IPS DF 6.9 (cell line): ENCODE data around the gene CENPX.

Source experiments
- DNase-seq: peaks from one replicate; pipeline ENCODE4 v3.0.0-alpha.2; 2013; ENCODE audit warnings: low read depth, low spot score
- H3K27ac ChIP-seq: one replicate; pipeline ENCODE4 v1.5.1; 2013; ENCODE audit warnings: low read length, control low read depth
- H3K27me3 ChIP-seq: 2 replicates; pipeline ENCODE4 v1.6.1; 2013; ENCODE audit warnings: mild to moderate bottlenecking, low read length; ENCODE audit not compliant: control insufficient read depth, insufficient read depth
- H3K36me3 ChIP-seq: 2 replicates; pipeline ENCODE4 v1.6.1; 2013; ENCODE audit warnings: low read length; ENCODE audit not compliant: control insufficient read depth, insufficient read depth
- H3K4me1 ChIP-seq: 2 replicates; pipeline ENCODE4 v1.6.1; 2013; ENCODE audit warnings: low read length; ENCODE audit not compliant: control insufficient read depth, insufficient read depth
- H3K4me3 ChIP-seq: 2 replicates; pipeline ENCODE4 v1.5.1; 2013; ENCODE audit warnings: mild to moderate bottlenecking, low read length
- H3K9me3 ChIP-seq: 2 replicates; pipeline ENCODE4 v1.6.1; 2013; ENCODE audit warnings: low read length, inconsistent platforms; ENCODE audit not compliant: control insufficient read depth, insufficient read depth
- WGBS: extraction: QIAGEN DNeasy Blood & Tissue Kit; methylation state at CpG from one replicate; pipeline ENCODE4 v1.1.7; 2013; ENCODE audit warnings: mixed read lengths, missing lambda C conversion rate; ENCODE audit not compliant: insufficient read length, insufficient coverage; 5-methylcytosine and 5-hydroxymethylcytosine counted together

CENPX gene

DNA sequence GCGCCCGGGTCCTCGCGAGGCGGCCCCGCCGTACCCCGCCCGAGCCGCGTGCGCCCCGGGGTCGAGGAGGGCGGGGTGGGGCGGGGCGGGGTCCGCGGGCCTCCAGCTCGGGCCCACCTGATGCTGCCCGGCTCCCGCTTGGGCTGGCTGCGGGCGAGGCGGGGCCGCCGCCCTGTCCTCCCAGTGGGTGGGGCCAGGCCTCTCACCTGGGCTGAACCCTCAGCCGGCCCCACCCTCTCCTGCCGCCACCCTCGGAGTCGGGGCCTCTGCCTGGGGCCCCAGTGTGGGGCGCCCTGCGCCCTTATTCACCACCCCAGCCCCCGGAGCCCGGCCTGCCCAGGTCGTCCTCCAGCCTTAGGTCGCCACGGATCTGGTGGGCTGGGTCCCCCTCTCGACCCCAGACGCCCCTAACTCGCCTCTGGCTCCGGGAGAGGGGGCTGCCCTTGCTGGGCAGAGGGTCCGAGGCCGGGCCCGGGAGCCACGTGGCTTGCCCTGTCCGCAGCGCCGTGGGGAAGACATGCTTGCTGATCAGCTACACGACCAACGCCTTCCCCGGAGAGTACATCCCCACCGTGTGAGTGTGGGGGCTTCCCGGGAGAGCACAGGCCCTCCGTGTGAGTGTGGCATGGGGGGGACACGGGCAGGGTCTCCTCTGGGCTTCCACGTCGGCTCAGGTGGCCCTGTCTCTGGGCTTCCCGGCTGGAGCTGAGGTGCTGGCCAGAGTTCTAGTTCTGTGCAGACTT, 9.4 kb upstream of the CENPX start:
- peak overlapping the region; percentile 65 for H3K4me3 ChIP-seq
- H3K4me1 ChIP-seq, result peaks cover 5% of the 10 kb centered on the region; the same call in 1 of the 2 replicates
- no peak for DNase-seq
- H3K27ac ChIP-seq, result no peak overlapping the region
- no peaks in the 10 kb centered on the region for H3K27me3 ChIP-seq
- WGBS, result no CpG with 5 or more reads among the region's 59 CpGs
- peaks cover 2% of the 10 kb centered on the region; the same call in 1 of the 2 replicates for H3K36me3 ChIP-seq
- H3K9me3 ChIP-seq, result no peaks in the 10 kb centered on the region

DNA sequence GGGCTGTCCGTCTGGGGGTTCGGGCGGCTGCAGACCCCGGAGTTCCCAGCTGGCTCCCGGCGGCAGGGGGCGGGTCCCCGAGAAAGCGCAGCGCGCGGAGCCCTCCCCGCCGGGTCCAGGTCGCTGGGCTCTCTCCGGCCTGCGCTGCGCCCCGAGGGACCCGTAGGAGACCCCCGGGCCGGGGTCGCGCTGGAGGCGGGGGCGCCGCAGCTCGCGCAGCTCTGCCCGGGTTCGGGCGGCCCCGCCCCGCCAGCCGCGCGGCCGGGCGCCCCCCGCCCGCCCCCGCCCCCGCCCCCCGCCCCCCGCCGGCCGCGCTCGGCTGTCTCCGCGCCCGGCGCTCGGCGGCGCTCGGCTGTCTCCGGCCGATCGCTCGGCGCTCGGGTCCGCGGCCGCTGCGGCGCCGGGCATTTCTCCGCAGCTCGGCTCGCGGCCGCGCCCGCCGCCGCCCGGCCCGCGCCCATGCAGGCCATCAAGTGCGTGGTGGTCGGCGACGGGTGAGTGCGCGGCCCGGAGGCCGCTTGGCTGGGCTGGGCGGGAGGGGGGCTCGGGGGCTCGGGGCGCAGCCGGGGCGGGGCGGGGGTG, 8.7 kb upstream of the CENPX start, which contains the start of gene RAC3:
Gene RAC3 (plus strand): TSS at position 376 of the 582 bp plus-strand sequence. CDS start 84 bp downstream, at position 460.
- no peak for DNase-seq
- WGBS, result no CpG with 5 or more reads among the region's 96 CpGs
- Histone ChIP-seq H3K36me3 (peaks cover 2% of the 10 kb centered on the region; the same call in 1 of the 2 replicates), H3K27ac (no peak within 1 kb of the TSS), H3K27me3 (no peaks in the 10 kb centered on the region), H3K4me1 (peaks cover 5% of the 10 kb centered on the region; the same call in 1 of the 2 replicates), H3K4me3 (peak within 1 kb of the TSS; percentile 65), H3K9me3 (no peaks in the 10 kb centered on the region)

DNA sequence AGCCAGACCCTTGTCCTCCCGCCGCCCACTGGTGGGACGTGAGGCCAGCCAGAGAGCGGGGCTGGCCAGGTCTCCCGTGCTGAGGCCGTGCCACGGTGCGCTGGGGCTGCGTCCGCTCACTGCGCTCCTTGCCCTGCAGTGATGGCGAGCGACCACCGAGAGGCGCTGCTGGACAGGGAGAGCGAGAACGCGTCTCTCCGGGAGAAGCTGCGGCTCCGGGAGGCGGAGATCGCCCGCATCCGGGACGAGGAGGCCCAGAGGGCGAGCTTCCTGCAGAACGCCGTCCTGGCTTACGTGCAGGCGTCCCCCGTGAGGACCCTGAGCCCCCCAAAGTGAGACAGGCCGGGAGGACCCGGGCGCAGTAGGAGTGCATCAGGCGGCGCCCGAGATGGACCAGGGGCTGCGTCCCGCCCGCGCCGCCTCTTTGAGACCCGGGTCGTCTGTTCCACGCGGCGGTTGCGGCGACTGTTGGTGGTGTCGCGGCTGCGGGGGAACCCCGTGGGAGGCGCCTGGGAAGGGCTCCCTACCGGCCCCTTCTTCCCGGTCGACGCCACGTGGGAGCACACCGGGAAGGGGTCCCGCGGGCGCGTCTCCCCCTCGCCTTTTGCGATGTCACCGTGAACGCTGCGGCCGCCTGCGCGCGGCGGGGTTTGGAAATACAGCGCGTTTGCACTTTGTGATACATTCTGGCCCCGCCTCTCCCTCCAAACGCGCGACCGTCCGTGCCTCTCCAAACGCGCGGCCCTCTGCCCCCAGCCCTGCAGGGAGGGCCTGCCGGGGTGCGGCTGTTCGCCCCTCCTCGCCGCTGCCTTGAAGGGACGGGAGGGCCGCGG, 8.0 kb upstream of the CENPX start:
- peaks cover 2% of the 10 kb centered on the region; the same call in 1 of the 2 replicates for H3K36me3 ChIP-seq
- H3K4me1 ChIP-seq, result peaks cover 5% of the 10 kb centered on the region; the same call in 1 of the 2 replicates
- DNase-seq, result no peak
- peak overlapping the region; percentile 53; the same call in 1 of the 2 replicates for H3K4me3 ChIP-seq
- no peak overlapping the region for H3K27ac ChIP-seq
- no peaks in the 10 kb centered on the region for H3K27me3 ChIP-seq
- H3K9me3 ChIP-seq, result no peaks in the 10 kb centered on the region
- no CpG with 5 or more reads among the region's 94 CpGs for WGBS

DNA sequence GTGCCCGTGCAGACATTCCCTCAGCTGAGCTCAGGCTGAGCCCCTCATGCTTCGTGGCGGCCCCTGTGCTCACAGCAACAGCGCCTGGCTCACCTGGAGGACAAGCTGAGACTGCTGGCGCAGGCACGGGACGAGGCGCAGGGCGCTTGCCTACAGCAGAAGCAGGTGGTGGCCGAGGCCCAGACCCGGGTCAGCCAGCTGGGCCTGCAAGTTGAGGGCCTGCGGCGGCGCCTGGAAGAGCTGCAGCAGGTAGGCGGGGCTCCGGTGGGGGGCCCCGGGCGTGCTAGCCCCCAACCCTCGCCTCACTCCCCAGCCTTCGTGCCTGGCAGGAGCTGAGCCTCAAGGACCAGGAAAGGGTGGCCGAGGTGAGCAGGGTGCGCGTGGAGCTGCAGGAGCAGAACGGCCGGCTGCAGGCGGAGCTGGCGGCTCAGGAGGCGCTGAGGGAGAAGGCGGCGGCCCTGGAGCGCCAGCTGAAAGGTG, 7.4 kb upstream of the CENPX start:
- WGBS, result no CpG with 5 or more reads among the region's 31 CpGs
- Histone ChIP-seq H3K27ac (no peak overlapping the region), H3K36me3 (peaks cover 2% of the 10 kb centered on the region; the same call in 1 of the 2 replicates), H3K9me3 (no peaks in the 10 kb centered on the region), H3K4me3 (no peak overlapping the region), H3K27me3 (no peaks in the 10 kb centered on the region), H3K4me1 (peaks cover 5% of the 10 kb centered on the region; the same call in 1 of the 2 replicates)
- DNase-seq, result no peak

DNA sequence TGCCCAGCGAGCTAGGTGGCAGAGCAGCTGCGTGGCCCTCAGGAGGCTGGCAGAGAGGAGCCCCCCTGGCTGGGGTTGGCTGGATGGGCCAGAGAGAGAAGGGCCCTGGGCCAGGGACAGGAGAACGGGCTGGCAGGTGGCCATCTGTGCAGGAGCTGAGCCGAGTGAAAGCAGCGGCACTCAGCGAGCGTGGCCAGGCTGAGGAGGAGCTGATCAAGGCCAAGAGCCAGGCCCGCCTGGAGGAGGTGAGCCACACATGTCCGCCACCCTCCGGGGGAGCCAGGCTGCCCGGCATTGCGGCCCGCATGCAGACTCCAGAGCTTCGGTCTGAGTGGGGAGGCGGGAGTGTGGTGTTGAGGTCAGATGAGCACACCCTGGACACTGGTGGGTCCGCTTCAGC, 6.7 kb upstream of the CENPX start:
- peaks cover 2% of the 10 kb centered on the region; the same call in 1 of the 2 replicates for H3K36me3 ChIP-seq
- H3K4me3 ChIP-seq, result no peak overlapping the region
- H3K27ac ChIP-seq, result no peak overlapping the region
- WGBS, result no CpG with 5 or more reads among the region's 16 CpGs
- peaks cover 4% of the 10 kb centered on the region; the same call in 1 of the 2 replicates for H3K4me1 ChIP-seq
- H3K27me3 ChIP-seq, result no peaks in the 10 kb centered on the region
- no peaks in the 10 kb centered on the region for H3K9me3 ChIP-seq
- DNase-seq, result no peak

DNA sequence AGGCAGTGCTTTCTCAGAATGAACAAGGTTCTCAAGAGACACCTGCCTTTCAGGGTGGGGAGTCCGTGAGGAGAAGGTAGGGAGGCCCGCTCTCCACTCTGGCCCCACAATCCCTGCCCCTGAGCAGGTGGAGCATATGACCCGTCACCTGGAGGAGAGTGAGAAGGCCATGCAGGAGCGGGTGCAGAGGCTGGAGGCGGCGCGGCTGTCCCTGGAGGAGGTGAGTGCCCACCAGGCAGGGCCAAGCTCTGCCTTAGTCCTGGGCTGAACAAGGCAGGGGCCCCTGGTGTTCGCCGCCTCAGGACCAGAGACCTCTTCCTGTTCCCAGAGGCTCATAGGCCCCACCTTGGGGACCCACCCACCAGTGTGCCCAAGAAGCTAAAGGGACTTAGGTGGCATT, 6.3 kb upstream of the CENPX start:
- Histone ChIP-seq H3K27ac (no peak overlapping the region), H3K4me1 (peaks cover 3% of the 10 kb centered on the region; the same call in 1 of the 2 replicates), H3K9me3 (no peaks in the 10 kb centered on the region), H3K4me3 (no peak overlapping the region), H3K36me3 (peaks cover 2% of the 10 kb centered on the region; the same call in 1 of the 2 replicates), H3K27me3 (no peaks in the 10 kb centered on the region)
- WGBS, result no CpG with 5 or more reads among the region's 9 CpGs
- no peak for DNase-seq

DNA sequence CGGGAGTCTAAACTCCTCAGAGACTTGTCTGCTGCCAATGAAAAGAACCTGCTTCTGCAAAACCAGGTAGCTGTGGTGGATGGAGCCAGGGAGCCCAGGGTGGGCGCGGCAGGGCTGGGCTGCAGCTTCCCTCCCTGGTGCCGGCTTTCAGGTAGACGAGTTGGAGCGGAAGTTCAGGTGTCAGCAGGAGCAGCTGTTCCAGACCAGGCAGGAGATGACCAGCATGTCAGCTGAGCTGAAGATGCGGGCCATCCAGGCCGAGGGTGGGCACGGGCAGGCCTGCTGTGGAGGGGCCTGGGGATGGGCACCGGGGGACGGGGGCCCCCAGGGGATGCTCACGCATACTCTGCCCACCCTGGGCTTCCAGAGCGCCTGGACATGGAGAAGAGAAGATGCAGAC, 5.6 kb upstream of the CENPX start:
- no CpG with 5 or more reads among the region's 13 CpGs for WGBS
- Histone ChIP-seq H3K4me3 (no peak overlapping the region), H3K36me3 (peaks cover 2% of the 10 kb centered on the region; the same call in 1 of the 2 replicates), H3K27ac (no peak overlapping the region), H3K4me1 (peaks cover 3% of the 10 kb centered on the region; the same call in 1 of the 2 replicates), H3K9me3 (no peaks in the 10 kb centered on the region), H3K27me3 (no peaks in the 10 kb centered on the region)
- DNase-seq, result no peak

DNA sequence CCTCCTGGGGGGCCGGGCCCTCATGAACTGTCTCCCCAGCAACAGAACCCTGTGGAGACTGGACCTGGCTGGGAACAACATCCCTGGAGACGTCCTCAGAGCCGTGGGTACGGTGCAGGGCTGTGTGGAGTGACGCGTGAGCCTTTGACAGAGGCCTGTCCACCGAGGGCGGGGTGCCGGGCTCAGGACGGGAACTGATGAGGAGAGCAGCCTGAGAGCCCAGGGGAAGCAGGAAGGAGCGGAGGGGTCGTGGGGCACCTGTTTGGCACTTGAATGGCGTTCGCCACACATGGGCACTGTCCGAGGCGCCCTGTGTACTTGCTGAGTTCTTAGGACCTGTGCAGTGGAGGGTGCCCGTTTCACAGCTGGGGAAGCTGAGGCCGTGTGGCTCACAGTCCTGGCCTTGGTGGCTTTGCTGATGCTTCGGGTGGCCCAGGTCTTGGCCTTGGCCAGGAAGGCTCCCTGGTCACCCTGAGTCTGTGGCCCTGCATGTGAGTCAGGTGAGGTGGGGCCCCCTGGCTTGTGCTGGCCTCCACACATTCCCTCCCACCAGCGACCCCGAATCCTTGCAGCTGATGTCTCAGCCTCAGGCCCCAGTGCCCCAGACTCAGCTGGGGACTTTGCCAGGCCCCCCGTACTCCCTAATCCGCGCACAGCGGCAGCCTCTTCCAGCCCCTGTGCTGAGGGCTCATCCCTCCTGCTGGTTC, 2.9 kb upstream of the CENPX start:
- WGBS, result no CpG with 5 or more reads among the region's 25 CpGs
- Histone ChIP-seq H3K4me3 (no peak overlapping the region), H3K36me3 (peaks cover 2% of the 10 kb centered on the region; the same call in 1 of the 2 replicates), H3K27me3 (no peaks in the 10 kb centered on the region), H3K27ac (no peak overlapping the region), H3K9me3 (no peaks in the 10 kb centered on the region), H3K4me1 (peaks cover 1% of the 10 kb centered on the region)
- no peak for DNase-seq

DNA sequence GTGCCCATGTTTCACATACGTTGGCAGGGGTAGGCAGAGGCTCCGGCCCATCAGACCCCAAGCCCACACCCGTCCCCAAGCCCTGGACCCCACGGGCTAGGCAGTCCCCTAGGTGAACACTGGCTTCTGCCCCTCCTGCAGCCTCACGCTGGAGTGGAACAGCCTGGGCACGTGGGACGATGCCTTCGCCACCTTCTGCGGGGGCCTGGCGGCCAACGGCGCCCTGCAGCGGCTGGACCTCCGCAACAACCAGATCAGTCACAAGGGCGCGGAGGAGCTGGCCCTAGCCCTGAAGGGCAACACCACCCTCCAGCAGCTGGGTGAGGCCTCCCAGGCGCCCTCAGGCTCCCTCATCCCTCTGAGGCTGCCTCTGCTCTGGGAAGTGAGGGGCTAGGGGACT, 2.2 kb upstream of the CENPX start:
- Histone ChIP-seq H3K27ac (no peak overlapping the region), H3K9me3 (no peaks in the 10 kb centered on the region), H3K4me1 (peaks cover 1% of the 10 kb centered on the region), H3K27me3 (no peaks in the 10 kb centered on the region), H3K36me3 (peaks cover 2% of the 10 kb centered on the region; the same call in 1 of the 2 replicates), H3K4me3 (no peak overlapping the region)
- DNase-seq, result no peak
- no CpG with 5 or more reads among the region's 17 CpGs for WGBS
